HG03558 (cell line): ENCODE measurements around the gene SMCHD1.
"Not testable (repeated sequence)": the region's sequence is repeated elsewhere in the genome, so short reads cannot be mapped to it uniquely, and the experiment has no call there.

Source experiments
- ATAC-seq: cut with Tn5 transposase; IDR thresholded peaks from one replicate; pipeline ENCODE4 v1.9.1; 2021; ENCODE audit warnings: moderate number of reproducible peaks; ENCODE audit not compliant: unreplicated experiment; ENCODE audit errors: extremely low read depth

SMCHD1 gene

DNA sequence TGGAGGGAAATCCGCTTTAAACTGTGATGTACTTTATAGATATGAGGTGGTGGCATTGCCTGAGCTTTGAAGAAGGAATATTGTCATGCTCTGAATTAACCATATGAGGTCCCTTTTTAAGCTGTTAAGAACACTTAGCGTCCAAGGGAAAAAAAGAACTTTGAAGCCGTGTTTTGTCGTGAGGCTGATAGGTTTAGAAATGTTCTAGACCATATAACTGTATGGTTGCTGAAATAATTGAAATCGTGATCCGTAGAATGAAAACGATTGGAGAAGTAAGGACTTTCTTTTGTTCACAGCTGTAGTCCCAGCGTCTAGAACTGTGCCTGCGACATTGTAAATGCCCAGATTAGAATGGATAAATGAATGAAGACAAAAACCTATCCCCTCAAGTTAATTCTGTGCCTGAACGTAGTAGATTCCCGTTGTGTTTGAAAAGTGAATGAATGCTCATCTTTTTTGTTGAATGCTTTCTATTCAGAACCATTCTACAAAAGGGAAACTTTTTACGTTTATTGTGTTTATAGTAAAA is 1.5 kb downstream of the SMCHD1 start:
- ATAC-seq, result no peak

DNA sequence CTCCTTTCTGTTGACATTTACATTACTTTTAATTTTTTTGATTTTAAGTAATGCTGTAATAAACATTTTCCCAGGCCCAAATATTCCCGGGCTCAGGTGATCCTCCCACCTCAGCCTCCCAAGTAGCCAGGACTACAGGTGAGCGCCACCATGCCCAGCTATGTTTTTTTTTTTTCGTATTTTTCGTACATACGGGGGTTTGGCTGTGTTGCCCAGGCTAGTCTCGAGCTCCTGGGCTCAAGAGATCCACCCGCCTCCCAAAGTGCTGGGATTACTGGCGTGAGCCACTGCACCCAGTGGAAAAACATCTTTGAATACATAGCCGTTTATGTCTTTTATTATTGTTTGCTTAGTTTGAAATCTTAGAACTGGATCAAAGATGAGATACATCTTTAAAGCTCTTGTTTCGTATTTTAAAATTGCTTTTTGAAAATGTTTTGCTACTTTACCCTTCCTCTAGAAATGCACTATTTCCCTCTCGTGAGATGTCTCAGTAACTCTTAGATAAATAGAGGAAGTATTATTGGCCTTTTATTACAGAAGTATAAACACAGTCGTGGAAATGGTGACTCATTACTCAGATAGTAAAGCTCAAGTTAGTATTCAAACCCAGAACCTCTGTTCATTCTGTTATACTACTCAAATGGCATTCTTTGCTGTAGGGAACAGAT is 2.4 kb downstream of the SMCHD1 start:
- ATAC-seq, result no peak

DNA sequence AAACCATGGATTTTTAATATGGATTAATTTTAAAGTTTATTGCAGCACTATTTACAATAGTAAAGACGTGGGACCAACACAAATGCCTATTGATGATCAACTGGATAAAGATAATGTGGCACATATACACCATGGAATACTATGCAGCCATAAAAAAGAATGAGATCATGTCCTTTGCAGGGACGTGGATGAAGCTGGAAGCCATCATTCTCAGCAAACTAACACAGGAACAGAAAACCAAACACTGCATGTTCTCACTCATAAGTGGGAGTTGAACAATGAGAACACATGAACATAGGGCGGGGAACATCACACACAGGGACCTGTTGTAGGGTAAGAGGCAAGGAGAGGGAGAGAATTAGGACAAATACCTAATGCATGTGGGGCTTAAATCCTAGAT is 5.3 kb downstream of the SMCHD1 start:
- ATAC-seq, result not testable (repeated sequence)

DNA sequence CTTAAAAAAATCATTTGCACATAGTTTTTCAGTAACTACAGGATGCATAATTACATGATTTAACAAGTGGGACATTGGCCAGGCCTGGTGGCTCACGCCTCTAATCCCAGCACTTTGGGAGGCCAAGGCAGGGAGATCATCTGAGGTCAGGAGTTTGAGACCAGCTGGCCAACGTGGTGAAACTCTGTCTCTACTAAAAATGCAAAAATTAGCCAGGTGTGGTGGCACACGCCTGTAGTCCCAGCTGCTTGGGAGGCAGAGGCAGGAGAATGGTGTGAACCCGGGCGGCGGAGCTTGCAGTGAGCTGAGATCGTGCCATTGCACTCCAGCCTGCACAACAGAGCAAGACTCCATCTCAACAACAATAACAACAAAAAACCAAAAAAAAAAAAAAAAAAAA is 6.8 kb downstream of the SMCHD1 start:
- not testable (repeated sequence) for ATAC-seq

DNA sequence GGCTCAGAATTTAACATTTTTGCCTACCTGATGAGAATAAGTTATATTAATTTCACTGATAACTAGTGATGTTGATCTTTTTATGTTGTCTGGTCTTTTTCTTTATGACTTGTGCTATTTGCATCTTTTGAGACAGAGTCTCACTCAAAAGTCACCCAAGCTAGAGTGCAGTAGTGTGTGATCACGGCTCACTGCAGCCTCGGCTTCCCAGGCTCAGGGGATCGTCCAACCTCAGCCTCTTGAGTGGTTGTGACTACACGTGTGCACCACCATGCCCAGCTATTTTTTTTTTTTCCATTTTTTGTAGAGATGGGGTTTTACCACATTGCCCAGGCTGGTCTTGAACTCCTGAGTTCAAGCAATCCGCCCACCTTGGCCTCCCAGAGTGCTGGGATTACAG is 7.5 kb downstream of the SMCHD1 start:
- no peak for ATAC-seq

DNA sequence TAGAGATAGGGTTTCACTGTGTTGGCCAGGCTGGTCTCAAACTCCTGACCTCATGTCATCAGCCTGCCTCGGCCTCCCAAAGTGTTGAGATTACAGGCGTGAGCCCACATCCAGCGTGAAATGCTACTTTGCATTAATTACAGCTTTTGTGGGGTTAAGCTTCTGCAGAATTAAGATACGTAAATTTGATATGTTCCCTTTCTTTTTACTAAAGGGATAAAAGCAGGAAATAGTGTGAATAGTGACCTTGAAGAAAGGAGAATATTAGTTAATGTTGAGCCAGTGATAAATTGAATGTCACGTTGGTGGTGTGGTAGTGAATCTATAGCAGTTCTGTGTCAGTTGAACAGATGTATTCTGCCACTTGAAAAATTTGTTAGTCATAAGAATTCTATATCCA is 16.9 kb downstream of the SMCHD1 start:
- ATAC-seq, result no peak

DNA sequence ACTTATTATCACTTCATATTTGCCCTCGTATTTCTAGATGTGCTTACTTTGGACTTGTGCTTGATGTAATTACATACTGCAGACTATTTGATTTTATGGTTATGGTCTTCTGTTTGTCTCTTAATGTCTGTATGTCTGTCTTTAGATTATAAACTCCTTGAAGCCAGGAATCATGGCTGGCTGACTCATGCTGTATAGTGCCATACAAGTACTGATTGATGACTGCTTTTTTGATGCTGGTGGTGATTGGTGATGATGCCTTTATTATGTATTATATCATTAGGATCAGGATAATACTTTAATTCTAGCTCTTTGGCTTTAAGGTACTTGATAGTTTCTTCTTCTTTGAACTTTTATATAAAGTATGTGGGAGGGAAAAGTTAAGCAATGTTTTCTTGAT is 17.3 kb downstream of the SMCHD1 start:
- no peak for ATAC-seq

DNA sequence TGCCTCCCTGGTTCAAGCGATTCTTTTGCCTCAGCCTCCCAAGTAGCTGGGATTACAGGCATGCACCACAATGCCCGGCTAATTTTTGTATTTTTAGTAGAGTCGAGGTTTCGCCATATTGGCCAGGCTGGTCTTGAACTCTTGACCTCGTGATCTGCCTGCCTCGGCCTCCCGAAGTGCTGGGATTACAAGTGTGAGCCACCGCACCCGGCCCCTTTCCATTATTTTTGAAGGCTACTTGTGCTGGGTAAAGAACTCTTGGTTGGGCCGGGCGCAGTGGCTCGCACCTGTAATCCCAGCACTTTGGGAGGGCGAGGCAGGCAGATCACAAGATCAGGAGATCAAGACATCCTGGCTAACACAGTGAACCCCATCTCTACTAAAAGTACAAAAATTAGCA is 23.4 kb downstream of the SMCHD1 start:
- ATAC-seq, result not testable (repeated sequence)

DNA sequence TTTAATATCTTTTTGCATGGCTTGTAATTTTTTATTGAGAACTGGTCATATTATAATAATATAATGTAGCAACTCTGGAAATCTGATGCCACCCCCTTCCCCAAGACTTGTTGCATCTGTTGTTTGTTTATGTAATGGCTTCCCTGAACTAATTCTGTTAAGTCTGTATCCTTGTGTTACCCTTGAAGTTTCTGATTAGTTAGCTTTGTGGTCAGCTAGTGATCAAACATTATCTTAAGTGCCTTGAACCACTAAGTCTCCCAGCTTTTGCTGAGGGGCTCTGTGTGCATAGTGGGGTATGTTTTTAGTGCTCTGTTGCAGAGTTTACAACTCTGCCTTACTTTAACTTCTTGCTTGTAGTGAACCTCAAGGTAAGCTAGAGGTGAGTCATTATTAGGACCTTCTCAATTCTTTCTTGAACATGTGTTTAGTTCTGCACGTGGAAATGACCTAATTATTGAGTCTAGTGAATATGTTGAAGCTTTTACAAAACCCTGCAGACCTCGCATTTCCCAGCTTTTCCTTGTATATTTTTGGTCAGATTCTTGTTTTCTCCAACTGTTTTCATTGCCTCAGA is 24.8 kb downstream of the SMCHD1 start:
- no peak for ATAC-seq

DNA sequence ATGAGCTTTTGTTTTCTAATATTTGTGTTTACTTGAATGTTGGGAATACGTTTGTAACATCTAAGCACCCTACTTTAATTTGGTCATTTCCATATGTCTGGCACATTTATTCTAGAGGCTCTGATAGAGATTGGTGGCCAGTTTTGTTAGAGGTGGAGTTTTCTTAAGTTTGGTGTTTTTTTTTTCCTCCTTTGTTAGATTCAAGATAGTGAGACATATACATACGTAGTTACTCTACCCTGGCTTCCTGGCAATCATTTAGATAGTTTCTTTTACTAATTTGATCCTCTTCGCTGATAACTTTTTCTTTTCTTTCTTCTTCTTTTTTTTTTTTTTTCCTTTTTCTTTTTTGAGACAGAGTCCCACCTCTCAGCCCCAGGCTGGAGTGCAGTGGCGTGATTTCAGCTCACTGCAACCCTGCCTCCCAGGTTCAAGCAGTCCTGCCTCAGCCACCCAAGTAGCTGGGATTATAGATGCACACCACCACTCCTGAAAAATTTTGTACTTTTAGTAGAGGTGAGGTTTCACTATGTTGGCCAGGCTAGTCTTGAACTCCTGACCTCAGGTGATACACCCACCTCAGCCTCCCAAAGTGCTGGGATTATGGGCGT is 26.6 kb downstream of the SMCHD1 start:
- no peak for ATAC-seq

DNA sequence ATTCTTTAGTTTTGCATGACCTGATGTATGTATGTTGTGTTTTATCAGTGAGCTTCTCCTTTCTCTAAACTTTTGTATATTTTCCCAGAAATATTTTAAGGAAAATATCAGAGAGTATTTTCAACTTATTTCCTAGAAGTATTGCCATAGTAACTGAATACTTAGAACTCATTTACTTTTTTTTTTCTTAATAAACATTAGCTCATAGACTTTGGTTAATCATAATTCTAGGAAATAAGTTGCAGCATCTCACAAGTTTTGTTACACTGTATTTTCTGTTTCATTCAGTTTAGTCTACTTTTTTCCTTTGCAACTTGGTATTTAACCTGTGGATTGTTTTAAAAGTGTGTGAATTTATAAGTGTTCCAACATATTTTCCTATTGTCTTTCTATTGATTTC is 27.5 kb downstream of the SMCHD1 start:
- ATAC-seq, result no peak

DNA sequence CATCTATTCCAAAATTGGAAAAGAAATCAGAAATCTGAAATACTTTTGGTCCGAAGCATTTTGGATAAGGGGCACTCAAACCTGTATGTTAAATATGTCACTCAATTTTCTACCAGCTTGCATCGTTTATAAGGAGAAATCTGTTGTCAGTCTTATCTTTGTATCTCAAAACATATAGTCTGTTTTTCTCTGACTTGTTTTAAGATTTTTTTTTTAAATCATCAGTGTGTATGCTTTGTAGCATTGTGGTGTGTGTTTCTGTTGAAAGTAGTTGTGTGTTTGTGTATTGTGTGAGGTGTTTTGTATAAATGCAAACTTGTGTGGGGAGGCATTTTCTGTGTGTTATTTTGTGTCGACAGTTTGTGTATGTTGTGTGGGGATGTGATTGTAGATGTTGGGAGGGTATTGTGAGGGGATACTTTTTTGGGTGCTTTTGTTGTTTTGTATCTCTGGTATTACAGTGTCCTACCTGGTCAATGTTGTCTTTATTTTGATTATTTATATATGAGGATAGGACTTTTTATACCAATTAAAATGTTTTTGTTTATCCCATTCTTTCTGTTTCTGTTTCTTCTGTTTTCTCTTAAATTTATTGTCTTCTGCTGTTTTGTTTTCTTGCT is 30.9 kb downstream of the SMCHD1 start:
- no peak for ATAC-seq

DNA sequence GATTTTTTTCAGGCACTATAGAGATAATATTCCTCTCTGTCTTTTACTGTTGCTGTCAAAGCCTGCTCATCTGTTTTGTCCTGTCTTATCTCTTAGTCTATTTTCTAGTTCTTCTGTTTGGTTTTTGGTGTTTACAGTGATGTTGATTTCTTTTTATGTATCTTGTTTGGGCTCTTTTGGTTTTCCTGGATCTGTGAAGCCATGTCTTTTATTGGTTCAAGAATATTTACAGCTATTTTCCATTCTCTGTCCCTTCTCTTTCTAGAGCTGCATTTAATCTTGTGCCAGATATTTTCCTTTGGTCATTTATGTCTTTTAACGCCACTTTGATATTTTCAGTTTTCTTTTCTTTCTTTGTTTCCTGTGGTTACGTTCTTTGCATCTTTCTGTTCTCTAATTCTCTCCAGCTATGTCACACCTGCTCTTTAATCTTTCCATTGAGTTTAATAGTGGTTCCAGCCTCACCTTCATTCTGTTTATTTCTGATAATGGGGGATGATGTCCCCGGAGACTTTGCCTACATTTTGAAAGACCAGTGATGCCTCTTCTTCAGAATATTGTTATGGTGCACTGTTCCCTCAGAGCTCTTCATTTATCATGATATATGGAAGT is 32.0 kb downstream of the SMCHD1 start:
- no peak for ATAC-seq

DNA sequence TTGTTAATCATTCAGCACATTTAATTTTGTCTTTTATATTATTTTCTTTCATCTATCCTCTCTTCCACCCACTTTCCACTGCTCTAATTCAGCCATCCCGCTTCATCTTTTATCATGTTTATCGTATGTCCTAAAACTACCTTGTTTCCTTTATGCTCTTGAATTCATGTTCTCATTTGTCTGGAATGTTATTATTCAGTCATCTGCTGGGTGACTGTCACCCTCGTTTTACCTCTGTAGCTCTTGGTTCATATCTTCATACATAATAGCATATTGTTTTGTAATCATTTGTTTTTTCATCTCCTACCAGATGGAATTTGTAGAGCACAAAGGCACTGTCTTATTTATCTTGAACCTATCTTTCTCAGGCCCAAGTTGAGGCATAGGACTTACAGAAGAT is 37.0 kb downstream of the SMCHD1 start:
- no peak for ATAC-seq

DNA sequence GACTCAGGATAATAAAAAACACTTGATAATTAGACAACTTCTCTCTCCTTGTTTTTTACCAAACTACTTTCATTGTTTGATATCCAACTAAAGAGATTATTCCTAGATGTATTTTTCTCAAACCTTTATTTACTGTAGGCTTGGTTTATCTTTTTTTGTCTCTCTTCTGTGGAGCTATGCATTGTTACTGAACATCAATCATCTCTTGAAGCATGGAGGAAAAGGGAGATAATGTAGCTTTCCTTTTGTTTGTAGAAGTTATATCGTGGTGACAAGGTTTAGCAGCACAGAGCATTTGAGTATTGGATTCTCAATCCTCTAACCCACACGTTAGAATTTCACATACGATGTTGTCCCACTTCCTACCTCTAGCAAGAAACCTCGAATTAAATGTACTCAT is 41.7 kb downstream of the SMCHD1 start:
- ATAC-seq, result no peak

DNA sequence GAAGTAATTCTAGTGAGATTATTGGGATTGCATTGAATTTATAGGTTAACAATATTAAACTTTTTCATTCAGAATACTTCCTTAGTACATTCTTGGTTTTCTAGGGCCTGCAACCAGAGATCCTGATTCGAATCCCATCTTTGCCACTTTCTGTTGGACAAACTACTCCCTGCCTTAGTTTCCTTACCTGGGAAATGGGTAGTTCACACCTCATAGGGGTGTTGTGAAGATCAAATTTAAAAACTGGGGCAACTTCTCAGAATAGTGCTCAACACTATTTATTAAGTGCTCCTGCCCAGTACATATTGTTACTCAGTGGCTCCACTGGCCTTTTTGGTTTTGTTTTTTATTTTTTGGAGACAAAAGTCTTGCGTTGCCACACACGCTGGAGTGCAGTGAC is 43.5 kb downstream of the SMCHD1 start:
- ATAC-seq, result no peak

DNA sequence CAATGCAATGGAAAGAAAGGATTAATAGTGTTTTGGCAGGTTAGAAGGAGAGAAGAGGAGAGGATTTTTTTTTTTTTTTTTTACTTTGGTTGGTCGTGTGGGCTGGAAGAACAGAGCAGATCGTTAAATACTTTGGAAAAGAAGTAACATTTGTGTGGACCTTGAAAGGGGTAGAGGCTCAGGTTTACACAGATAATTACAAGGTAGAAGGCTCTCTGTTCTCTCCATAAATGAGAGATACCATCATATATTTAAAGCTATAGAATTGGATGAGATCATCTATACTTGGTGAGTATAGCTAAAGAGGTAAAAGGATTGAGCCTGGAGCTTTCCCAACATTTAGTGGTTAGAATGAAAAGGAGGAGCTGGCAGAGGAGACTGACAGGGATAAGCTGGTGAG is 49.0 kb downstream of the SMCHD1 start:
- ATAC-seq, result no peak

DNA sequence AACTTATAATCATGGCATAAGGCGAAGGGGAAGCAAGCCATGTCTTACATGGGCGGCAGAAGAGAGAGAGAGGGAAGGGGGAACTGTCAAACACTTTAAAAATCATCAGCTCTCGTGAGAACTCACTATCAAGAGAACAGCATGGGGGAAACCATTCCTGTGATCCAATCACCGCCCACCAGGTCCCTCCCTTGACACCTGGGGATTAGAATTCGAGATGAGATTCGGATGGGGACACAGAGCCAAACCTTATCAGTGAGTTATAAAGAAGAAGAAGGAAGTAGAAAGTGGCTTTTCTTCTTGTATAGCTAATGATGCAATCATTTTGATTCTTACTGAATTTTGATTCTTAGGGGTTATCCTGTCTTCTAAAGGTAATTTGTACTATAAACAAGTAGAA is 51.4 kb downstream of the SMCHD1 start:
- no peak for ATAC-seq

DNA sequence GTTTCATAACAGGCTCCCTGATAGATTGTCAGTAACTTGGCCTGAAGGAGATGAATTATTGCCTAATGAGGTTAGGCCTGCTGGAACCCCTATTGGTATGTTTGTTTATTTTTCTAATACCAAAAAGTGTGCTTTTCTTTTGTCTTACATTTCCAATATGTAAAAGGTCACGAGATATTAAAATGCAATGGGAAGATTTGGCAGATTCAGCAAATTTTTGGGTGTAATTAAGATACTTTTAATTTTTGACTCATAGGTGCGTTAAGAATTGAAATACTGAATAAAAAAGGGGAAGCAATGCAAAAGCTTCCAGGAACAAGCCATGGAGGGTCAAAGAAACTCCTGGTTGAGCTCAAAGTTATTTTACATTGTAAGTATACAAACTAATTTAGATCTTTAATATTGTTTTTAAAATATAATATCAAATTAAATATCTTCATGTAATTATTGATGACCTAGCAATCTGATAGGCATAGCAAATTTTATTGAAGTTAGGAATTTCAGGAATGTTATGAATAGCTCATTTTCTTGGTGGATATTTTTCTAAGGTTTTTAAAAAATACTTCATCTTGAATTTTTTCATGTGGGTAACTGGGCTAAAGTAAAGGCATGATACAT is 52.1 kb downstream of the SMCHD1 start:
- no peak for ATAC-seq

DNA sequence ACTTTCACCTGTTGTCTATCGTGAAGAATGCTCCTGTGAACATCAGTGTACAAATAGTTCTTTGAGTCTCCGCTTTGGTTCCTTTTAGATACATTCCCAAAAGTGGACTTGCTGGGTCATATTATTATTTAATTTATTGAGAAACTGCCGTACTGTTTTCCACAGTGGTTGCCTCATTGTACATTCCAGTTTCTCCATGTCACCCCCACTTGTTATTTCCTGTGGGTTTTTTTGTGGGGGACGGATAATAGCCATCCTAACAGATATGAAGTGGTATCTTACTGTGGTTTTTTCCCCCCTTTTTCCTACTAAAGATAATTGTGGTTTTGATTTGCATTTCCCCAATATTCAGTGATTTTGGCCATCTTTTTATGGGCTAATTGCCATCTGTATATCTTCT is 53.8 kb downstream of the SMCHD1 start:
- ATAC-seq, result no peak

DNA sequence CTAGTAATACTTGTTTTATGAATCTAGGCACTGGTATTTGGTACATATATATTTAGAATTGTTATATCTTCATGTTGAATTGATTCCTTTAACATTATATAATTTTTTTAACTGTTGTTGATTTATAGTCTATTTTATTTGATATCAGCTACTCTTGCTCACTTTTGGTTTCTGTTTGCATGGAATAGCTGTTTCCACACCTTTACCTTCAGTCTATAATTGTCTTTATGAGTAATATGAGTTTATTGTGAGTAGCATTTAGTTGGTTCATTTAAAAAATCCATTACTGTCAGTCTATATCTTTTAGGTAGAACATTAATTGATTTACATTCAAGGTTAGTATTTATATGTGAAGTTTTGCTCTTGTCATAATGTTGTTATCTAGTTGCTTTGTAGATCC is 58.6 kb downstream of the SMCHD1 start:
- ATAC-seq, result no peak
